Astrocyte of the cerebellum (primary cell): ENCODE results near the gene PHF14.
A peak's percentile ranks its signal among the peaks of the same experiment; 100 is the strongest.

Experiments
- DNase-seq: peaks from one replicate; pipeline ENCODE4 v3.0.0-alpha.2; 2011; ENCODE audit warnings: low read depth
- H3K4me3 ChIP-seq: 2 replicates; pipeline ENCODE4 v1.5.1; 2011; ENCODE audit warnings: mild to moderate bottlenecking, low read depth, low read length, moderate library complexity
- in situ Hi-C: cut with HindIII; loops from 2 replicates; pipeline ENCODE4 v1.10.0; 2017; ENCODE audit warnings: low sequenced_read_pairs
- TF ChIP-seq, protein P1 (sequence below): IDR thresholded peaks from 2 replicates; pipeline ENCODE4 v1.5.1; 2012; ENCODE audit warnings: low read length, low read depth, moderate library complexity, mild to moderate bottlenecking; ENCODE audit errors: missing control alignments

PHF14 gene

GRCh38 chr7:11192506-11192905 is 218.8 kb downstream of the PHF14 start:
- no peak overlapping the region for H3K4me3 ChIP-seq
- DNase-seq: no peak
- in situ Hi-C loops: no loop called here

GRCh38 chr7:11193131-11193867 is 219.6 kb downstream of the PHF14 start:
- in situ Hi-C loops: no loop called here
- TF ChIP-seq, protein P1, sequence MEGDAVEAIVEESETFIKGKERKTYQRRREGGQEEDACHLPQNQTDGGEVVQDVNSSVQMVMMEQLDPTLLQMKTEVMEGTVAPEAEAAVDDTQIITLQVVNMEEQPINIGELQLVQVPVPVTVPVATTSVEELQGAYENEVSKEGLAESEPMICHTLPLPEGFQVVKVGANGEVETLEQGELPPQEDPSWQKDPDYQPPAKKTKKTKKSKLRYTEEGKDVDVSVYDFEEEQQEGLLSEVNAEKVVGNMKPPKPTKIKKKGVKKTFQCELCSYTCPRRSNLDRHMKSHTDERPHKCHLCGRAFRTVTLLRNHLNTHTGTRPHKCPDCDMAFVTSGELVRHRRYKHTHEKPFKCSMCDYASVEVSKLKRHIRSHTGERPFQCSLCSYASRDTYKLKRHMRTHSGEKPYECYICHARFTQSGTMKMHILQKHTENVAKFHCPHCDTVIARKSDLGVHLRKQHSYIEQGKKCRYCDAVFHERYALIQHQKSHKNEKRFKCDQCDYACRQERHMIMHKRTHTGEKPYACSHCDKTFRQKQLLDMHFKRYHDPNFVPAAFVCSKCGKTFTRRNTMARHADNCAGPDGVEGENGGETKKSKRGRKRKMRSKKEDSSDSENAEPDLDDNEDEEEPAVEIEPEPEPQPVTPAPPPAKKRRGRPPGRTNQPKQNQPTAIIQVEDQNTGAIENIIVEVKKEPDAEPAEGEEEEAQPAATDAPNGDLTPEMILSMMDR: no peak
- peak; percentile 36 for DNase-seq
- H3K4me3 ChIP-seq: peak overlapping the region; percentile 26

More at GRCh38 chr7:11192506-11192905, 218.8 kb downstream of the PHF14 start:
- TF ChIP-seq, protein P1: no peak

DNA sequence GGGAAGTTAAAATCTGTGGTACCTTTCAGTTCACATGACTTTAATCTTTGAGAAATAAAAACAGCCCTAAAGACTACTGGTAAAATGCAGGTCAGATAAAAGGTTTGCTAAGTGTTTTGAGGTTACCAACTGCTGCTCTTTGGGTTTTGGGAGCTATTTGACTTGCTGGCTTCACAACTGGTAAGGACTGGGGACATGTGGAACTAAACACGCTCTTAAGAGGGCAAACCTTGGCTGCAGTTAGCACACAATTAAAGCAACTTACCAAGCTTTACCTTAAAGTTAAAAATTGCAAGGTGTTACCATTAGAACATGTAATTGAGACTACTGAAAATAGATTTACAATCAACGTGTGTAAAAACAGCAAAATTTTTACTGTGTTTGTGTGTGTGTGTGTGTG is 220.2 kb downstream of the PHF14 start:
- no peak for DNase-seq
- H3K4me3 ChIP-seq: no peak overlapping the region
- in situ Hi-C loops: no loop called here
- TF ChIP-seq, protein P1: no peak

DNA sequence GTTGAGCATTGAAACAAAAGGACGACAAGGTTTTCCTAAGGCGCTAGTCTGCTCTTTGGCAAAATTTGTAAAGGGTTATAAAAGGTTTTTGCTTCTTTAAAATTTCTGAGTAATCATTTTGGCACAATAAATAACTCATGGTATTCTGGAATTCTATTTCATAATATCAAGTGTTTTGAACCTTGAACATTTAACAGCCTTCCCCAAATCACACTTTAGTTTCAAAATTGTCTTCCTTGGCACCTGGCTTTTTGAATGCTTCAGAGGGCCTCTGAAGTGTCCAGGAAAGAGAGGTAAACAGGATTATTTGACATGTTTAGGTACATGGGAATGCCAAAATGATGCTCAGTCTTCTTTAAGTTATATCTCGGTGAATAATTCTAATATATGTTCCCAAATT is 220.8 kb downstream of the PHF14 start:
- in situ Hi-C loops: no loop called here
- H3K4me3 ChIP-seq: no peak overlapping the region
- TF ChIP-seq, protein P1: no peak
- DNase-seq: no peak

- in situ Hi-C loops: no loop called here
- TF ChIP-seq, protein P1: no peak
- no peak for DNase-seq
- no peak overlapping the region for H3K4me3 ChIP-seq
Measured at GRCh38 chr7:11195502-11195901, 221.8 kb downstream of the PHF14 start.

DNA sequence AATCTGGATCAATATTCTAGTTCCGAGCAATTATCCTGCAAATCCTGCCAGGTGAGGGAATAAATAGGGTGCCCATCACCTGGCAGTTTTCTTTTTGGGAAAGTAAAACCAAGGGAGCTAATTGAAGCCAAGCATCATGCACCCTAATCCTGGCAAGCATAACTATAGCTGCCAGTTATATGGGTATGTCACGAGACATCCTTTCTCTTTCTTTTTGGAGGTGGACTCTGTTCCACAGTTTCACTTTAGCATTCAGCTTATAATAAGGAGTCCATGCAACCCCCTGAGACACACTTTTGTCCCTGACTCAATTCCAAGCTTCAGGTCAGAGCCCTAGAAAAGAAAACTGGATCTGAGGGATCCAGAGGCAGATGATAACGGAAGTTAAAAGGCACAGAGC is 222.5 kb downstream of the PHF14 start:
- TF ChIP-seq, protein P1: no peak
- DNase-seq: no peak
- no peak overlapping the region for H3K4me3 ChIP-seq
- in situ Hi-C loops: no loop called here
